SH-SY5Y (cell line): Measurements from ENCODE around the gene DALRD3.

Experiments used
- GATA2 ChIP-seq: IDR thresholded peaks from 2 replicates; pipeline ENCODE4 v1.6.1; 2011; ENCODE audit warnings: mild to moderate bottlenecking, low read depth, low read length
- GATA3 ChIP-seq: IDR thresholded peaks from 2 replicates; pipeline ENCODE4 v1.6.1; 2011; ENCODE audit warnings: low read depth, mild to moderate bottlenecking, low read length, moderate library complexity

The DALRD3 gene

DNA sequence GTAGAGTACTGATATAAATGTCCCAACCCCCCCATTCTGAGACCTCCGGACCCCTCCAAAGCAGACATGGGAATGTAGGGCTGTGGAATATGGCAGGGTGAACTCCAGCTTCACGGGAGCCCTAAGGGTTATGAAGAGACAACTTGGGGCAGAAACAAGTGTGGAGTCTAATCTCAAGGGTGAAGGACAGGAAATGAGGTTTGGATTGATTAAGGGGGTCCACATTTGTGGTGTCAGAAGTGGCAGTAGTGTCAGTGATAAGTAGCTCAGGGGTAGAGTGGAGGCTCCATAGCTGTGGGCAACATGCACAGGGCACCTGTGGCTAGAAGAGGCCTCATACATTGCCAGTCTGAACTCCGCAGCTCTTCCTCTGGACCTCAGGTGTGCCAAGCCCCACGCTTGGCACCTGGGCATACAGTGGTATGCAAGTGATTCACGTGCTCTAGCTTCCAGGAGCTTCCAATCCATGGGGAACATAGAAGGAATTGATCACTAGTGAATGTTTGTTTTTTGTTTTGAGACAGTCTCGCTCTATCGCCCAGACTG is 32.5 kb downstream of the DALRD3 start:
- TF ChIP-seq GATA2 (no peak), GATA3 (no peak)

DNA sequence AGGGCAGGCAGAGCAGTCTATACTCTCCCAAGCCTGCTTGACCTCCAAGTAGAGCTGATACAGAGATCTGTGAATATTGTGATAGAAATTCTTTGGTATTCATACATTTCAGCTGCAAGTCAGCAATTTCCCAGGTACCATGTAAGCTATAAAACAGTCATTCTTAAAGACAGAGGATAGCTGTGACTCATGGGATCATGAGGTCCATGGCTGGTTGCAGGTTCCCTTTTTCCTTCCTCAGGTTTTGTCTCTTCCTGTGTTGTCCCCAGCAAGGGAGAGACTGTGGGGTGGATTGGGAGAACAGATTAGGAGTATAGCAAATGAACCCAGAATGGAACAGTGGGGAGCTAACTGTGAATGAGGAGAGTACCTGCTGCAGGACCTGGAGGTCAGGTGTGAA is 33.7 kb downstream of the DALRD3 start:
- TF ChIP-seq GATA3 (no peak), GATA2 (no peak)

DNA sequence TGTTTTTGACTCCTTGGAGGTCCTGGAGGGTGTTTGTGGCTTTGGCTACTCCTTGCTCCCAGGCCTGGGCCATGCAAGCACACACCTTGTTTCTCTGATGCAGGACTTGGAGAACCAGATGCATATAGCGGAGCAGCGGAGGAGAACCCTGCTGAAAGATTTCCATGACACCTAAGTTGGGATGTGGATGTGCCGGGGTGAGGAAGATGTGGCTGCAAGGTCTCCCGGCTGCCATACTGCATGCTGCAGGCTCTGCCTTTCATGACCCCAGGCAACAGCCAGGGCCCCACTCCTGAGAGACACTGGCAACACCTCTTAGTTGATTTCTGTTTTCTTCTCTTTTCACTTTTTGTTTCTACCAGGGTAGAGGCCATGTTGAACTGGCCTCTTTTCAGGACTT is 35.3 kb downstream of the DALRD3 start:
- no peak for TF ChIP-seq GATA3
- no peak for TF ChIP-seq GATA2

DNA sequence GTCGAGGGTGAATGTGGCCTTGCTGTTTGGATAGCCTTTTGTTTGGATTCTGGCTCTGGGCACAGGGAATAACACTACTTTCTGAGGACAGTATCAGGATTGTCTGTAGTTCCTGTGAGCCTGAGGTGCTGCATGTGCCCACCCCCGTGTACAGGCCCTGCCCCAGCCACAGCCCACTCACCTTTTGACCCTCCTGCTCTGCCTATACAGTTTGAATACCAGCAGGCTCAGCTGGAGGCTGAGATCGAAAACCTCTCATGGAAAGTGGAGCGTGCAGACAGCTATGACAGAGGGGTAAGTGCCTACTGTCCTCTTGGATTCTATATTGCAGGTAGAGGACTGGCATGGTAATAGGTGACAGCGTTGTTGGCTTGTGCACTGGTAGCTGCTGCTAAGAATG is 35.7 kb downstream of the DALRD3 start:
- TF ChIP-seq GATA2 (no peak), GATA3 (no peak)

DNA sequence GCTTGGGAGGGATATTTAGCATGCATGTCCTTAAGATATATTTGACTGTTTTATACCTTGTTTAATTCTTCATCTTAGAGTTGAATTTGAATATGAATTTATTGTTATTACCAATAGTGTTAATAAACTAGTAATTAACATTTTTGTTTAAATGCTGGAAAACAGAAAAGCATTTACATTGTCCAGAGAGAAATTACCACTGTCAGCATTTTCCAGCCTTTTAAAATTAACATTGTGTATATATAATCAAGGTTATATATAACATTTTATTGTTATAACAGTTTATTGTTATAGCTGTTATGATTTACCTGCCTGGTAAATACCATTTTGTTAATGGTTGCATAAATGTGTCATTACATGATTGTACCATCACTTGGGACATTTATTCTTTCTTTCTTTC is 36.4 kb downstream of the DALRD3 start:
- TF ChIP-seq GATA2 (no peak), GATA3 (no peak)

DNA sequence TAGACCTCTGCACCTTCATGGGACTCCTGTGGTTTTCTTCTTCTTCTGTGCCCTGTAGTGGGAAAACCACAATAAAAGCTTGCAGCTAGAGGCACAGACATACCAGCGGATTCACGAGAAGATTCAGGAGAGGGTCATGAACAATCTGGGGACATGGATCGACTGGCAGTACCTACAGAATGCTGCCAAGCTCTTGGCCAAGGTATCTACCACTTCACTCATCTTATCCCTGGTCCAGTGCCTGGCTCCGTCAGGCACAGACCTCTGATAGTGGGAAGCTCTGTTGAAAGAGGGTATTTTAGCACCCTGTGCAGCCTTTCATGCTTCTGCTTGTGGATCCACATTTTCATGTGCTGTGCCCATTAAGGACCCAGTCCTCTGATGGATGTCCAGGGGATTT is 38.1 kb downstream of the DALRD3 start:
- TF ChIP-seq GATA3 (no peak), GATA2 (no peak)

DNA sequence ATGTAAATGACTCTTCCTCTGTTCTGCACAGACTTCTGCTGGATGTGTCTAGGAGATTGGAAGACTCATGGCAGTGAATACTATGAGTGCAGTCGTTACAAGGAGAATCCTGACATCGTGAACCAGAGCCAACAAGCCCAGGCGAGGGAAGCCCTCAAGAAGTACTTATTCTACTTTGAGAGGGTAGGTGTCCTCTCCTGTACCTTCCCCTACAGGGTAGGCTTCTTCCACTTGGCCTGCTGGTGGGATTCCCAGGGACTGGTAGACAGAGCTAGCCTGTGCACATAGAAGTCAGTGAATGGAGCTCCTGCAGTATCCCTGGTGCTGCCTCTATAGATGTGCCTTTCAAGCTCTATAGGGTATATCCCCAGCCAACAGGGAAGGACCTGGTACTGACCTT is 38.9 kb downstream of the DALRD3 start:
- TF ChIP-seq GATA2 (no peak), GATA3 (no peak)

DNA sequence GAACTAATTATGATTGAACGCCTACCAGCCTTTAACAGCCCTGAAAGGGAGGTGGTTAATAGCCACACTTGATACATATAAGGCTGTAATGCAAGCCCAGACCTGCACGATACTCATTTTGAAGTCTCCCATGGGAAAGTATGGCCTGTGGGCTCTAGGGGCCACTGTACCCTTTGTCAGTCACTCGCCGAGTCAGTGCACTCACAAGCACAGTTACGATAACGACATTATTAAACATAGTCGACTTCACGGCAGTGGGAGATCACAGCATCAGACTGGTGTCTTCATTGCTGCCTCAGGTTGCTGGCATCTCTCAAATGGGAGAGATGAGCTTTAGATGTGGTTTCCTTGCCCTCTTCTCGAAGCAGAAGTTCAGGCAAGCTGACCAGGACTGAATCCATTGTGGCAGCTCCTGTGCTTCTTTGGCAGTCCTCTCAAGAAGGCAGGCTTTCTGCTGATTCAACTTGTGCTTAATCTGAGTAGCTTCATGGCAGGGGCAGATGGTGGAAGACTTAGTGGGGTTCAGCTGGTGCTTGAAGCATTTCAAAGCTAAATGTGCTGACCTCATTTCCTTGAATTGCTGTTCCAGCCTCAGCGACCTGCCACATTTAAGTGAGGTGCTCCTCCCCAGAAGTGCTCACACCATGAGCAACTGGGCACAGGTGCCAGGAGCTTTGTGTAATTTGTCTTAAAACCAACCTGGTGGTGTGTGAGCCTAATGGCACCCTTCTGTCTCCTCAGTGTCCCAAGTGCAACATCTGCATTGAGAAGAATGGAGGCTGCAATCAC is 44.1 kb downstream of the DALRD3 start:
- TF ChIP-seq GATA3: no peak
- no peak for TF ChIP-seq GATA2

DNA sequence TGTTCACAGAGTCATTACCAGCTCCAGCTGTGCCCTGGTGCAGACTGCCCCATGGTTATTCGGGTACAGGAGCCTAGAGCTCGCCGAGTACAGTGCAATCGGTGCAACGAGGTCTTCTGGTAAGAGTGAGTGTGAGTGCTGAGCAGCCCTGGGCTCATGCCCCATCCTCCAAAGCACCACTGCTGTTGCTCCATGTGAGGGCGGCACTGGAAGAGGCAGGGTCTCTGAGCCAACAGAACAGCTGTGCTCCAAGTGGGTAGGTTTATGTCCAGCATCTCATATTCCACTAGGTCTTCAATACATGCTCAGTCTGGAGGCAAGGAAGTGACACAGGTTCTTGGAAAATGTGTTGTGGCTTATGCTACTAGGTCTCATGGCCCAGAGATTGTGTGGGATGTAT is 47.8 kb downstream of the DALRD3 start:
- TF ChIP-seq GATA3 (no peak), GATA2 (no peak)

DNA sequence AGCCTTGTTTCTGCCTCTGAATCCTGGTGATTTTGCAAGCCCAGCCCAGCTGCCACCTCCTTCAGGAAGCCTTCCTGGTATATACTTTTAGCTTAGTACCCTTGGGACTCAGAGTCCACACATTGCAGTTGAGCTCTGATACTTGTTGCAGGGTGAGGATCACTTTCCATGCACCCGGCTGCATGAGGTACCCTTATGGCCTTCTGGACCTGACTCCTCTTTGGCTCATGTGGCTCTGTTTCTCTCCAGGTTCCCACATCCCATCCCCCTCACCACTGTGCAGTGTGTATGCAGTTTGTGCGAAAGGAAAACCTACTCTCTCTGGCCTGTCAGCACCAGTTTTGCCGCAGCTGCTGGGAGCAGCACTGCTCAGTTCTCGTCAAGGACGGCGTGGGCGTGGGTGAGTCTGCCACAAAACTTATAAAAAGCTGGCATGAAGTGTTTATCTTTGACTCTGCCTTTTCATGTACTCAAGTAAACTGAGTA is 51.5 kb downstream of the DALRD3 start:
- TF ChIP-seq GATA3 (no peak), GATA2 (no peak)

DNA sequence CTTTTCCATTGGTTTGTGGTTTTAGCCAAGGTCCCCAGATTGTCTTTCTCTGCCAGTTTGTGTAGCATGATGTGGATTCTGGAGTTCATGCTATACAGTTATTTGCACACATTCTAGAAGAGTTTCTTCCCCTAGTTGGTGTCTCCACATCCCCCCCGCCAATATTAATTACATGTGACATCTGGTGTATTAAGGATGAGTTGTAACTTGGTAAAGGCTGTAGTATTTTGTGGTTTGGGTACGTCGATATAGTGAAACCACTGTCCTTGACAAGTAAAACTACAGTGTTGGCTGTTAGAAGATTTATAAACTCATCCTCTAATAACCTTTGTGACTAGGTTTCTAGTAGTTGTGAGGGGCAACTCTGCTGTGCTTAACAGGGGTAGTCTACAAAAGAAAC is 52.0 kb downstream of the DALRD3 start:
- TF ChIP-seq GATA3: no peak
- no peak for TF ChIP-seq GATA2
